Measurements from ENCODE around the gene ELK1. TPM values are rescaled to one million over a fixed set of nuclear protein-coding genes. Genes with fewer than 3 reads are reported as not detected.
"Not testable (repeated sequence)": the region's sequence is repeated elsewhere in the genome, so short reads cannot be mapped to it uniquely, and the experiment has no call there.

Gene ELK1
- total and polyA plus RNA-seq, 2 experiments from 2014 or later: 20.6 to 36.6 TPM

DNA sequence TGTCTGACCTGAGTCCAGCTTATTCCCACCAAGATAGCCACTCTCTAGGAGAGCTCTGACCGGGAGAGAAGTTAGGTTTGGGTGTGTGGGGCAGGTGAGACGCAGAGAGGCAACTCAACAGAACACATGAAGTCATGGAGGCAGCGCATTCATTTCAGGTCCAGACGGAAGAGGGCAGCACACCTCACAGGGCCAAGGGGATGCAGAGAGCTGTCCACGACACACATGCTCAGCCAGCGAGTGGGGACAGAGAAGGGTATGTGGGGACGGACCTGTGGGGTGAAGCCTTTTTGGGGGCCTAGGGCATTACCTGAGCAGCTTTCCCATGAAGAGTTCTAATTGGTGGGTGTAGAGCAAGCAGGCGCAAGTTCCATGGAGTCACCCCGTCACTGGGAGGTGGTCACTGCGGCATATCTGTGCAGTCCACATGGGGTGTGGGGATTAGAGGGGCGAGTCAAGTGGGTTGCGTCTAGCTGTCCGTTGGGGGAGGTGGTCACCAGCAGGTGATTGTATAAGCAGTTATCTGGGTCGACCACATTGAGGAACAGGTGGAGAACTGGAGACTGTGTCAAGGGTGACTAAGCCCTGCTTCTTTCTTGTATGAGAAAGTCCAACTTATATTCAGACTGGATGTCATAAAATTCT is 32.9 kb upstream of the ELK1 start:
- H3K27ac ChIP-seq: no peak overlapping the region
- DNase-seq (ENCODE audit: low read depth in 1 of 2, low spot score in 1 of 2): no peak
- no peaks in the 10 kb centered on the region for H3K27me3 ChIP-seq
- TF ChIP-seq, protein P1, sequence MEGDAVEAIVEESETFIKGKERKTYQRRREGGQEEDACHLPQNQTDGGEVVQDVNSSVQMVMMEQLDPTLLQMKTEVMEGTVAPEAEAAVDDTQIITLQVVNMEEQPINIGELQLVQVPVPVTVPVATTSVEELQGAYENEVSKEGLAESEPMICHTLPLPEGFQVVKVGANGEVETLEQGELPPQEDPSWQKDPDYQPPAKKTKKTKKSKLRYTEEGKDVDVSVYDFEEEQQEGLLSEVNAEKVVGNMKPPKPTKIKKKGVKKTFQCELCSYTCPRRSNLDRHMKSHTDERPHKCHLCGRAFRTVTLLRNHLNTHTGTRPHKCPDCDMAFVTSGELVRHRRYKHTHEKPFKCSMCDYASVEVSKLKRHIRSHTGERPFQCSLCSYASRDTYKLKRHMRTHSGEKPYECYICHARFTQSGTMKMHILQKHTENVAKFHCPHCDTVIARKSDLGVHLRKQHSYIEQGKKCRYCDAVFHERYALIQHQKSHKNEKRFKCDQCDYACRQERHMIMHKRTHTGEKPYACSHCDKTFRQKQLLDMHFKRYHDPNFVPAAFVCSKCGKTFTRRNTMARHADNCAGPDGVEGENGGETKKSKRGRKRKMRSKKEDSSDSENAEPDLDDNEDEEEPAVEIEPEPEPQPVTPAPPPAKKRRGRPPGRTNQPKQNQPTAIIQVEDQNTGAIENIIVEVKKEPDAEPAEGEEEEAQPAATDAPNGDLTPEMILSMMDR (IDR thresholded peaks at IDR 0.05; ENCODE audit: low read depth, low read length): no peak
- no peaks in the 10 kb centered on the region for H3K4me1 ChIP-seq (ENCODE audit: low read depth)
- no peaks in the 10 kb centered on the region for H3K36me3 ChIP-seq
- H3K9me3 ChIP-seq (ENCODE audit: low read depth): no peaks in the 10 kb centered on the region
- H3K4me3 ChIP-seq: no peak overlapping the region

DNA sequence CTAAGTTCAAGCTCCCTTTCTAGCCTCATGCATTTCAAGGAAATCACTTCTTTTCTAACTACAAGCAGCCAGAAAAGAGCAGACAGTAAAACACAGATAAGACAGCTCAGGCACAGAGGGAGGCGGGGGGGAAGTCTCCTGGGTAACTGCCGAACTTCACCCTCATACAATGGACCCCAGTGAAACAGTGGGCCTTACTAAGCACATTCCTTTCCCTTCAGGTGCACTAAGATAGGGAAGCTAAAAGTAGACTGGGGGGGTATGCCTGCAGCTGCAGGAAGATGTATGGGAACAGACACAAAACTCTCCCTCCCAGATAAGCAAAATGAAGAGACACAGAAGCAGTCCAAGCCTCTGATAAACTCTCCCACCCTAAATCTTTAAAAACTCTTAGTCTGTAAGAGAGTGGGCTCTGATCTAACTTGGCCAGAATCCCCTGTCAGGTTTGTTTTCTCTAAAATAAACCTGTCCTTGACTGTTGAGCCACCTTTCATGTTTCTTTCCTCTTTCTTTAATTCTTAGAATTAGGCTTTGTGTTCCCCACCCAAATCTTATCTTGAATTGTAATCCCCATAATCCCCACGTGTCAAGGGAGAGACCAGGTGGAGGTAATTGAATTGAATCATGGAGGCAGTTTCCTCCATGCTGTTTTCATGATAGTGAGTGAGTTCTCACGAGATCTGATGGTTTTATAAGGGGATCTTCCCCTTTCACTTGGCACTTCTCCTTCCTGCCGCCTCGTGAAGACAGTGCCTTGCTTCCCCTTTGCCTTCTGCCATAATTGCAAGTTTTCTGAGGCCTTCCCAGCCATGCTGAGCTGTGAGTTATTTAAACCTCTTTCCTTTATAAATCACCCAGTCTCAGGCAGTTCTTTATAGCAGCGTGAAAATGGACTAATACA is 25.8 kb upstream of the ELK1 start:
- not testable (repeated sequence) for H3K36me3 ChIP-seq; DNase-seq (ENCODE audit: low read depth in 1 of 2, low spot score in 1 of 2); H3K4me3 ChIP-seq; H3K27me3 ChIP-seq; H3K27ac ChIP-seq; H3K9me3 ChIP-seq (ENCODE audit: low read depth); H3K4me1 ChIP-seq (ENCODE audit: low read depth)

DNA sequence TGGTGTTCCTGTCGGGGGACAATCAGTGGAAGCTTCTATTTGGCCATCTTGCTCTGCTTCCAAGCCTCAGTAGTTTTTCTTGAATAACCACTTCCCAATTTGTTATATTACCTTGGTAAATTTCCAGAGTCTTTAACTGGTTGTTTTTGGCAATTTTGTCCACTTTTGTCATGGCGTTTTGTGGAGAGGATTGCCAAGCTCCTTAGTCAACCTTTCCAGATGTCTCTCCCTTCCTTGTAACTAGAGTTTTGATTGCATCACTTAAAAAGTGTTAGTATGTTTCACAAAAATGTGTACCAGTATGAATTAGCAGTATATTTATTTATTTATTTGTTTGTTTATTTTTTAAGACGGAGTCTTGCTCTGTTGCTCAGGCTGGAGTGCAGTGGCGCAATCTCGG is 24.4 kb upstream of the ELK1 start:
- no peak for DNase-seq (ENCODE audit: low read depth in 1 of 2, low spot score in 1 of 2)
- no peaks in the 10 kb centered on the region for H3K4me1 ChIP-seq (ENCODE audit: low read depth)
- H3K27me3 ChIP-seq: no peaks in the 10 kb centered on the region
- no peak overlapping the region for H3K27ac ChIP-seq
- no peaks in the 10 kb centered on the region for H3K36me3 ChIP-seq
- no peak overlapping the region for H3K4me3 ChIP-seq
- TF ChIP-seq, protein P1 (IDR thresholded peaks at IDR 0.05; ENCODE audit: low read depth, low read length): no peak
- no peaks in the 10 kb centered on the region for H3K9me3 ChIP-seq (ENCODE audit: low read depth)

GRCh38 chrX:47665797-47666196 is 15.4 kb upstream of the ELK1 start:
- H3K9me3 ChIP-seq (ENCODE audit: low read depth); H3K27me3 ChIP-seq; H3K36me3 ChIP-seq; DNase-seq (ENCODE audit: low read depth in 1 of 2, low spot score in 1 of 2); H3K4me3 ChIP-seq; H3K27ac ChIP-seq; H3K4me1 ChIP-seq (ENCODE audit: low read depth): not testable (repeated sequence)

- Histone ChIP-seq H3K4me3 (no peak overlapping the region), H3K36me3 (no peaks in the 10 kb centered on the region), H3K4me1 (ENCODE audit: low read depth) (no peaks in the 10 kb centered on the region), H3K27ac (no peak overlapping the region), H3K27me3 (no peaks in the 10 kb centered on the region), H3K9me3 (ENCODE audit: low read depth) (no peaks in the 10 kb centered on the region)
- DNase-seq (ENCODE audit: low read depth in 1 of 2, low spot score in 1 of 2): peak in 1 of 2 donors; percentile 55
- TF ChIP-seq, protein P1 (IDR thresholded peaks at IDR 0.05; ENCODE audit: low read depth, low read length): no peak
These were observed 14.4 kb upstream of the ELK1 start for GRCh38 chrX:47664737-47665136.

DNA sequence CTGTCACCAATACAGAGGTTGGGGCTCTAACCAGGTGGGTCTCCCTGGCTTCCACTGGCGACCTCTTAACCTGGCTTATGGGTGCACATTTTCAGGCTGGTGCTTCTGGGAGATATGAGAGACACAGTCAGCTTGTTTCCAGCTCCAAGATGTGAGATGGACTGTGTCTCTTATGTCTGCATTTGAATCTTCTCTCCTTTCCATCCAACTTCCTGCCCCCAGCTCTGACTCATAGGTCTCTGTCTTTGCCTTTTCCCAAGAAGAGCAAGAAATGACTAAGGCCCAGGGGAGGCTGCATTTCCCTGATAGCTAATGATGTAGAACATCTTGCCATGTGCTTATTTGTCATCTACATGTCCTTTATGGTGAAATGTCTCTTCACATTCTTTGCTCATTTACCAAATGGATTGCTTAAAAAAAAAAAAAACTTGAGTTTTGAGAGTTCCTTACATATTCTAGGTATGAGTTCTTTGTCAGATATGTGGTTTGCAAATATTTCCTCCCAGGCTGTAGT is 11.8 kb upstream of the ELK1 start:
- H3K4me1 ChIP-seq (ENCODE audit: low read depth): no peaks in the 10 kb centered on the region
- no peaks in the 10 kb centered on the region for H3K36me3 ChIP-seq
- no peaks in the 10 kb centered on the region for H3K27me3 ChIP-seq
- peak in 1 of 2 donors; percentile 90 for DNase-seq (ENCODE audit: low read depth in 1 of 2, low spot score in 1 of 2)
- H3K4me3 ChIP-seq: no peak overlapping the region
- TF ChIP-seq, protein P1 (IDR thresholded peaks at IDR 0.05; ENCODE audit: low read depth, low read length): no peak
- H3K9me3 ChIP-seq (ENCODE audit: low read depth): no peaks in the 10 kb centered on the region
- no peak overlapping the region for H3K27ac ChIP-seq
